Activated CD4-positive, alpha-beta memory T cell treated with anti-CD3 and anti-CD28 coated beads, Interleukin-2, amount 10 ng/mL, durations not matched to agents 7 days and 5 days (primary cell): ENCODE measurements around the gene ANXA3. TPM values are rescaled to one million over a fixed set of nuclear protein-coding genes. Genes with fewer than 3 reads are reported as not detected.
"Not testable (repeated sequence)": the region's sequence is repeated elsewhere in the genome, so short reads cannot be mapped to it uniquely, and the experiment has no call there.

Experiments used
- CTCF ChIA-PET: fragments of 350-600 bp; sonication (Branson Sonifier 250); formaldehyde crosslinking; loops from one replicate; lab custom pipeline; 2021; ENCODE audit warnings: antibody characterized with exemption, inconsistent platforms; lab: Charles Lee
- POLR2A ChIA-PET: fragments of 350-600 bp; sonication (Branson Sonifier 250); formaldehyde crosslinking; loops from one replicate; lab custom pipeline; 2021; ENCODE audit warnings: antibody characterized with exemption; lab: Charles Lee
- DNase-seq: peaks from one replicate; pipeline ENCODE4 v3.0.0-alpha.2; 2020
- H3K27ac Mint-ChIP-seq: one replicate; pipeline ENCODE4 v1.8.0; 2021; ENCODE audit warnings: mild to moderate bottlenecking, mixed read lengths
- H3K27me3 Mint-ChIP-seq: one replicate; pipeline ENCODE4 v1.8.0; 2021; ENCODE audit warnings: mixed read lengths
- H3K36me3 Mint-ChIP-seq: one replicate; pipeline ENCODE4 v1.8.0; 2021; ENCODE audit warnings: low read depth, mixed read lengths
- H3K4me1 Mint-ChIP-seq: one replicate; pipeline ENCODE4 v1.8.0; 2021; ENCODE audit warnings: mixed read lengths
- H3K4me3 Mint-ChIP-seq: one replicate; pipeline ENCODE4 v1.8.0; 2021; ENCODE audit warnings: mild to moderate bottlenecking, mixed read lengths
- H3K9me3 Mint-ChIP-seq: one replicate; pipeline ENCODE4 v1.8.0; 2021; ENCODE audit warnings: mixed read lengths
- total RNA-seq, 2 experiments: library from RNA; stranded (reverse); gene quantifications; one replicate each; pipeline ENCODE4 v1.2.3, GENCODE V29; 2021

The ANXA3 gene
- total RNA-seq, 2 experiments from 2014 or later, result 0.38 TPM

DNA sequence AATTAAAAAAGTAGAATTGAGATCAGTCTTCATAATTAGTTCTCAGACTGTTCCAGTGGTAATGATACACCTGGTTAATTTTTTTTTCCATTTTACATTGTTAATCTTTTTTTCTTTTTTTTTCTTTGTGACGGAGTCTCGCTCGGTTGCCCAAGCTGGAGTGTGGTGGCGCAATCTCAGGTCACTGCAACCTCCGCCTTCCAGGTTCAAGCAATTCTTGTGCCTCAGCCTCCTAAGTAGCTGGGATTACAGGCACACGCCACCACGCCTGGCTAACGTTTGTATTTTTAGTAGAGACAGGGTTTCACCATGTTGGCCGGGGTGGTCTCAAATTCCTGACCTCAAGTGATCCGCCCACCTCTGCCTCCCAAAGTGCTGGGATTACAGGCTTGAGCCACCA is 46.9 kb downstream of the ANXA3 start:
- peaks cover 23% of the 10 kb centered on the region for H3K27me3 Mint-ChIP-seq
- H3K4me3 Mint-ChIP-seq, H3K27ac Mint-ChIP-seq, CTCF ChIA-PET, DNase-seq, H3K9me3 Mint-ChIP-seq, H3K4me1 Mint-ChIP-seq, POLR2A ChIA-PET, H3K36me3 Mint-ChIP-seq: not testable (repeated sequence)

DNA sequence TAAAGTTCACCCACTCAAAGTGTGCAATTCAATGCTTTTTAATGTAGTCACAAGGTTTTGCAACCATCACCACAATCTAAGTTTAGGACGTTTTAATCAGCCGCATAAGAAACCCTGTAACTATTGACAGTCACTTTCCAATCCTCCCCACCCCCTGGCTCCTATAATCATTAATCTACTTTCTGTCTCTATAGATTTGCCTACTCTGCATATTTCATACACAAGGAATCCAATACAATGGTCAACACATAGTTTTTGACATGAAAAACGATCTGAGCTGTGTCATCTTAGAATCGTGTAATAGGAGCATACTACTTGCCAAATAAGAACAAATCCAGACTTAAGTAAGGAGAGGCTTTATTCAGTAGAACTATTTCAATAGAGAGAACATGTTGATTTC is 47.6 kb downstream of the ANXA3 start:
- CTCF ChIA-PET, result interaction anchor here (0.7 kb wide), 1 partner anchor 46 kb away, joined by 3 read pairs; no protein-coding TSS in a partner anchor
- POLR2A ChIA-PET, result no interaction called here
- peaks cover 30% of the 10 kb centered on the region for H3K27me3 Mint-ChIP-seq
- DNase-seq, result no peak
- H3K9me3 Mint-ChIP-seq, result no peaks in the 10 kb centered on the region
- no peak overlapping the region for H3K27ac Mint-ChIP-seq
- no peak overlapping the region for H3K4me3 Mint-ChIP-seq
- no peaks in the 10 kb centered on the region for H3K4me1 Mint-ChIP-seq
- H3K36me3 Mint-ChIP-seq, result no peaks in the 10 kb centered on the region

DNA sequence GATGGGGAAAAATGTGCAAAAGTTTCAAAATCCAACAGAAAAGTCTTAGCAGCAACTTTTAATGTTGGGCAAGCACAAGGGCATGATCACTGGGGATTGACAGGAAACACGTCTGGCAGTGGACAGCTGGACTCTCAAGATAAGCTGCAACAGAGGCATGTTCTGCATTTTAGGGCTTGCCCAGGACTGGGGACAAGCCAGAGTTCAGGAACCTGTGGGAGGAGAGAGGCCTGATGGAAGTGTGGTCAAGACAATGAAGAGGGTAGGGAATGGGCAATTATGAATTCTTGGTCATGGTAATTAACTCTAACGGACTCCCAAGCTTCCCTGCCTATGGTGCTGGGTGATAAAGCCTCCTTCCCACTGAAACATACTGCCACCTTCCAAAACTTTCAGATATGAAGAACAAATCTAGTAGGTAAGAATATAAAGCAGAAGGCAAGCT is 48.4 kb downstream of the ANXA3 start:
- no peaks in the 10 kb centered on the region for H3K36me3 Mint-ChIP-seq
- CTCF ChIA-PET, result interaction anchor here (0.7 kb wide), 1 partner anchor 45 kb away, joined by 3 read pairs; no protein-coding TSS in a partner anchor
- no peaks in the 10 kb centered on the region for H3K9me3 Mint-ChIP-seq

DNA sequence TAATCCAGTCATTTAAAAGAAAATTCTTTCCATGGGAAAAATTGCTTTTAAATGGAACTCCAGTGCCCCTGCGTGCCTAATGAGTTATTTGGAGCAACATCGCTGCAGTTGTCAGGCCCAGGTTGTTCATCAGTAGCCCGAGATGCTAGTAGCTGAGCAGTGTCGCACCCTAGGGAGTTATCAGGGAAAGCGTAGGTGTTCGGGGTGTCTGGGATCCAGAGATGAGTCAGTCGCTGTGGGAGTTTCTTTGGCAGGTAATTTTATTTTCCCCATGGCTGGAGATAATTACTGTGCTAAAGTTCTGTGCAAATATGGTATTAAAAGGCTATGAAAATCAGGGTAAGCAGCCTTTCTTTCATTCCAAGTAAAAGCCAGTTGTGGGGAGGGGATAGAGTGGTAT is 49.4 kb downstream of the ANXA3 start:
- CTCF ChIA-PET, result no interaction called here
- Mint-ChIP-seq H3K9me3 (no peaks in the 10 kb centered on the region), H3K36me3 (no peaks in the 10 kb centered on the region), H3K4me3 (no peak overlapping the region), H3K27me3 (peaks cover 23% of the 10 kb centered on the region), H3K4me1 (no peaks in the 10 kb centered on the region), H3K27ac (no peak overlapping the region)
- POLR2A ChIA-PET, result no interaction called here
- no peak for DNase-seq

More for the DNA sequence above, 48.4 kb downstream of the ANXA3 start:
- POLR2A ChIA-PET, result no interaction called here
- Mint-ChIP-seq H3K27ac (no peak overlapping the region), H3K27me3 (peaks cover 28% of the 10 kb centered on the region), H3K4me1 (no peaks in the 10 kb centered on the region), H3K4me3 (no peak overlapping the region)
- no peak for DNase-seq

DNA sequence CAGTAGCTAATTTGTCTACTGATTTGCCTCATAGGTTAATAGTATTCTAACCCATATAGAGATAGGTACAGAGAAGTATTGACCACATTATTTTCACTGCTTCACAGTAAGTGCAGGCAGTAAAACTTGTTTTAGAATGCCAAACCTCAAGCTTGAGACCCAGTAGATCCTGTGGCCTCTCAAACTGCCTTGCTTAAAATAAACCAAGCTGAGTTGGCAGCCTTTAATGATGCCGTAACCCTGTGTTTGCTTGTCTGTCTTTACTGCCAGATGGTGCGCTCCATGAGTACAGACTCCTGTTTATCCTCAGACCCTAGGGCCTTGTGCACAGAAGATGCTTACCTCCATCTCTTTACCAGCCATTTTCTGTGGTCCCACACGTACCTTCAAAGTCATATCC is 50.8 kb downstream of the ANXA3 start:
- H3K27me3 Mint-ChIP-seq, result peaks cover 27% of the 10 kb centered on the region

DNA sequence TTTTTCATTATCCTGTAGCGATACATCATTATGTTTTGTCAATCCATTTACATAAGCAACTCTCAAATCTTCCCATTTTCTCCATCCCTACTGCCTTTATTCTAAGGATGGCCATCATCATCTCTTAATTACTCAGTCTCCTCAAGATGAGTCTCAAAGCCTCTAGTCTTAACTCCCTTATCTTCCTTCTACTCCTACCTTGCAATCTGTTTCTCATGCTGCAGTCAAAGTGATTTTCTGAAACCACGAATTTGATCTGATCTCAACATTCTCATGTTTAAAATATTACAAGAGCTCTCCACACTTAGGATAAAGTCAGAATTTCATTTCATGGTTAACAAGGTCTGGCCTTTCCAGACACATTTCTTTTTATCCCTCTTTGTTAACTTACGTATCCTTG is 51.8 kb downstream of the ANXA3 start:
- Mint-ChIP-seq H3K27ac (no peak overlapping the region), H3K4me1 (no peaks in the 10 kb centered on the region), H3K4me3 (no peak overlapping the region), H3K36me3 (no peaks in the 10 kb centered on the region), H3K27me3 (peaks cover 33% of the 10 kb centered on the region), H3K9me3 (no peaks in the 10 kb centered on the region)
- CTCF ChIA-PET, result no interaction called here
- no peak for DNase-seq
- POLR2A ChIA-PET, result no interaction called here

More for the DNA sequence above, 50.8 kb downstream of the ANXA3 start:
- no peak for DNase-seq
- CTCF ChIA-PET, result no interaction called here
- no peaks in the 10 kb centered on the region for H3K36me3 Mint-ChIP-seq
- no peak overlapping the region for H3K4me3 Mint-ChIP-seq
- POLR2A ChIA-PET, result no interaction called here
- H3K9me3 Mint-ChIP-seq, result no peaks in the 10 kb centered on the region
- no peak overlapping the region for H3K27ac Mint-ChIP-seq
- H3K4me1 Mint-ChIP-seq, result no peaks in the 10 kb centered on the region

DNA sequence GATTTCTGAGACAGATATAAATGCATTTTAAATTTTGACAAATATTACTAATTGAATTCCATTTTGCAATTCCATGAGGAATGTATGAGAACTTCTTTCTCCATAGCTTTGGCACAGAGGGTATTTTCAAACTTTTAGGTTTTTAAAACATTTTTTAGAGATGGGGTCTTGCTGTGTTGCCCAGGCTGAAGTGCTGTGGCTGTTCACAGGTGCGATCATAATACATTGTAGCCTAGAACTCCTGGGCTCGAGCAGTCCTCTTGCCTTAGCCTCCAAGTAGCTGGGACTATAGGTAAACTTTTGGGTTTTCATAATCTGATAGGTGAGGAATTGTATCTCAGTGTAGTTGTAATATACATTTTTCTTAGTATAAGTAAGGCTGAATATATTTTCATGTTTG is 53.4 kb downstream of the ANXA3 start:
- Mint-ChIP-seq H3K4me3 (no peak overlapping the region), H3K9me3 (no peaks in the 10 kb centered on the region), H3K36me3 (no peaks in the 10 kb centered on the region), H3K4me1 (no peaks in the 10 kb centered on the region), H3K27me3 (peaks cover 34% of the 10 kb centered on the region), H3K27ac (no peak overlapping the region)
- DNase-seq, result no peak
- CTCF ChIA-PET, result no interaction called here
- POLR2A ChIA-PET, result no interaction called here

DNA sequence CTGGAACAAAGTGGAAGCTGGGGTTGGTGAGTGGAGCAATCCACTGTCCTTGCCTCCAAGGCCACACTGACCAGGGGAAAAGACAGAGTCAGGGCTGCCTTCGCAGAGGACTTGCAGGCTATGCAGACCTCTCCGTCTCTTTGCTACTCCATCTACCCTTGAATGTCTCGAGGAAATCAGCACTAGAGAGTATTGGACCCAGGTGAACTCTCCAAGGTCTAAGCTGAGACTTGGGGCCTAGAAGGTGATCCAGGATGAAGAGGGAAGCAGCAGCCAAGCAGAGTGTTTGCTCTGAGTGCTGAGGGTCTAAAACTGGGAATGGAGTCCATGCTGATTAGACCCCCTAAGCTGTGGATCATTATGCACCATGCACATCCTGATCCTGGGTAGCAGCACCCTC is 54.5 kb downstream of the ANXA3 start:
- Mint-ChIP-seq H3K4me1 (peaks cover 8% of the 10 kb centered on the region), H3K4me3 (no peak overlapping the region), H3K9me3 (no peaks in the 10 kb centered on the region), H3K27me3 (peaks cover 30% of the 10 kb centered on the region), H3K27ac (no peak overlapping the region), H3K36me3 (no peaks in the 10 kb centered on the region)
- CTCF ChIA-PET, result interaction anchor here (1.0 kb wide), 1 partner anchor 333 kb away, joined by 3 read pairs; the partner anchor contains the start of gene PAQR3
- POLR2A ChIA-PET, result no interaction called here
- no peak for DNase-seq

DNA sequence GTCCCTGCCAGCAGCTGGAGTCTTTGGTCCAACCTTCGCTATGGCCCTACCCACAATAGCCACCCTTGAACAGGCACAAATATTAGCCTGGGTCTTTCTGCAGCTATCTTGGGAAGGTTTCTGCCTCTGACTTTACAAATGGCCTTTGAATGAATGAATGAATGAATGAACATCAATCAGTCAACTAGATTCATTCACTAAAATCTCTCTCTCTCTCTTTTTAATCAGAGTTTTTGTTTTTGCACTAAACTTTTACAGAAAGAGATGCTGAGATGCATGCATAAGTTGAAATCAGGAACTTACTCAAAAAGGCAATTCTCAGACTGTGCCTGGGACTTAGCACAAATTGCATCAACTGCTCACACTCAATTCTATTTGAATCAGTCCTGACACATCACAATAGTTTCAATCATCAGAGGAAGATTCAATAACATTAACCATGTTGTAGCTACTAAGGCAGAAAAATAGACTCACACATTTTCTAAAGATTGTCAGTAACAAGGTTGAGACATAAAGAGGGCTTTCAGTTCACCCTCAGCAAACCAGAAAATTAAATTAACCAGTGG is 55.0 kb downstream of the ANXA3 start:
- Mint-ChIP-seq H3K9me3 (no peaks in the 10 kb centered on the region), H3K36me3 (no peaks in the 10 kb centered on the region), H3K4me3 (no peak overlapping the region), H3K27me3 (peaks cover 29% of the 10 kb centered on the region), H3K4me1 (peaks cover 10% of the 10 kb centered on the region), H3K27ac (no peak overlapping the region)
- ChIA-PET POLR2A (no interaction called here), CTCF (interaction anchor here (1.0 kb wide), 1 partner anchor 332 kb away, joined by 3 read pairs; the partner anchor contains the start of gene PAQR3)
- DNase-seq, result no peak

DNA sequence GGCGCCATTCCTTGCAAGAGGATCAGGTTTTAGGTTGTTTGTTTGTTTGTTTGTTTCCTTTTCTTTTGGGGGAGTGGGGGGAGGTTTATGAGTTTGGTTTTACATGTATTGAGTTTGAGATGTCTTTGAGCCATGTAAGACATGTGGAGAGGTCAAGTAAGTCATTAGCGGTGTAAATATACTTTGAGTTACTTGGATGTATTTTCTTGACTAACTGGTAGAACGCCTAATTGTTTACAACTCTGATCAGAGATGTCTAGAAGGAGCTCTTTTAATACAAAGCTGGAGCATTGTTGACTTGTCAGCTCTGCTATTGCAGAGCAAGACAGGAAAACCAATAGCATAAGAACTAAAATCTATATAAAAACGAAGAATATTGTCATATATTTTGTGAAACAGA is 57.1 kb downstream of the ANXA3 start:
- Mint-ChIP-seq H3K36me3 (no peaks in the 10 kb centered on the region), H3K27ac (no peak overlapping the region), H3K4me1 (peaks cover 20% of the 10 kb centered on the region), H3K27me3 (peaks cover 17% of the 10 kb centered on the region), H3K9me3 (no peaks in the 10 kb centered on the region), H3K4me3 (no peak overlapping the region)
- ChIA-PET CTCF (interaction anchor here (0.6 kb wide), 1 partner anchor 865 kb away, joined by 3 read pairs; no protein-coding TSS in a partner anchor), POLR2A (no interaction called here)
- no peak for DNase-seq

DNA sequence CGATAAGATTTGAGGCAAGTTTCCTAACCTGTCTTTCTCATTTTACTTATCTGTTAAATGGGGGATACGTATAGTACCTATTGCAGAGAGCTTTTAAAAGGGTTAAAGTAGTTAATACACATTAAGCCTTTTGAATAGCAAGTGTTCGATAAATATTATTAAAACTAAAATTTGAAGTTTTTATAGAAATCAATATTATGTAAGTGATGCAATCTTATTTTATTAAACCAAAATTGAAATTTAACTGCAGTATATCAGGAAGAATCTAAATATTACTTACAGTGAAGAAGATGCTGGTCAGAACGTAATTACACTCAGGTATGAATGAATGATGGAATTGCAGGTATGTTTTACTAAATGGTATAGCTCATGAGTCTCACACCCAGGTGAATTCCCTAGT is 58.0 kb downstream of the ANXA3 start:
- no peak overlapping the region for H3K27ac Mint-ChIP-seq
- POLR2A ChIA-PET, result interaction anchor here (1.2 kb wide), 1 partner anchor 167 kb away, joined by 5 read pairs; no protein-coding TSS in a partner anchor
- CTCF ChIA-PET, result no interaction called here
- H3K9me3 Mint-ChIP-seq, result no peaks in the 10 kb centered on the region
- H3K36me3 Mint-ChIP-seq, result no peaks in the 10 kb centered on the region
- H3K4me3 Mint-ChIP-seq, result no peak overlapping the region
- DNase-seq, result no peak
- peaks cover 26% of the 10 kb centered on the region for H3K4me1 Mint-ChIP-seq
- H3K27me3 Mint-ChIP-seq, result peaks cover 12% of the 10 kb centered on the region

DNA sequence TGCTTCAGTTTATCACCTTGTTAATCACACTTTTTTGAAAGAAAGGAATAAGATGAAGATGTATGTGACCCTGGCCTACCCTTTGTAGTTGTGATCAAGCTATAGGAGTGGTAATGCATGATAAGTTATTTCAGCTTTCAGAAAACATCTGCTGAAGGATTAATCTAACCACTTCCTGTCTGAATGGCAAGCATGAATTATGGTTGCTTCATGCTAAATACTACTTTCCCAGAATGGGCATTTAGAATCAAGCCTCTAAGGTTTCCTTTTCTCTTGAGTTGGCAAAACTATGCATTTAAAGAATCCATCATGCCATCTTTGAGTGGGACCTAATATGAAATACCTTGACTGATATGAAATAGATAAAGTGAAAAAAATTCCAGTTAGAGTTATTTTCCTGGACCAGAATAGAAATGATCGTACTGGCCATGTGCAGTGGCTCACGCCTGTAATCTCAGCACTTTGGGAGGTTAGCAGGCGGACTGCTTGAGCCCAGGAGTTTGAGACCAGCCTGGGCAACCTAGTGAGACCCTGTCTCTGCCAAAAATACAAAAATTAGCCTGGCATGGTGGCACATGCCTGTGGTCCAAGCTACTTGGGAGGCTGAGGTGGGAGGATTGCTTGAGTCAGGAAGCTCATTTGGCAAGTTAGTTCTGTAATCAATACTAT is 59.1 kb downstream of the ANXA3 start:
- H3K27ac Mint-ChIP-seq, result no peak overlapping the region
- no peak for DNase-seq
- POLR2A ChIA-PET, result interaction anchor here (1.2 kb wide), 1 partner anchor 166 kb away, joined by 5 read pairs; no protein-coding TSS in a partner anchor

DNA sequence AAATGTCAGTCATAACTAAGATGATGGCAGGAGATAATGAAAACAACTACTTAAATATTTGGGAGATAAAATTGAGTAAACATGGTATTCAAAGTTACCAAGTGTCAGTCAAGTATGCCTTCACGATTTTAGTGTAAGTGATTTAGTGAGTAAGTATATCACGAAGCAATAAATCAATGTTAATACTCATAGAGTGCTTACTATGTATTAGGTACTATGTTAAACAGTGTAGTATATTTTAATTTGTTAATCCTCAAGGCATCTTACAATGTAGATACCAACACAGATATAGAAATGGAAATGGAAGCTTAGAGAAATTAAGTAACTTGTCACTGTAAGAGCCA is 59.6 kb downstream of the ANXA3 start:
- no peak overlapping the region for H3K4me3 Mint-ChIP-seq
- H3K9me3 Mint-ChIP-seq, result no peaks in the 10 kb centered on the region
- peaks cover 12% of the 10 kb centered on the region for H3K27me3 Mint-ChIP-seq
- CTCF ChIA-PET, result interaction anchor here (1.0 to 4.4 kb wide), 2 partner anchors 252 to 258 kb away, joined by 3 to 20 read pairs; no protein-coding TSS in a partner anchor
- DNase-seq, result no peak
- peaks cover 26% of the 10 kb centered on the region for H3K4me1 Mint-ChIP-seq
- POLR2A ChIA-PET, result no interaction called here
- H3K36me3 Mint-ChIP-seq, result no peaks in the 10 kb centered on the region
- H3K27ac Mint-ChIP-seq, result no peak overlapping the region

More for the DNA sequence above, 59.1 kb downstream of the ANXA3 start:
- Mint-ChIP-seq H3K27me3 (peaks cover 12% of the 10 kb centered on the region), H3K9me3 (no peaks in the 10 kb centered on the region), H3K4me1 (peaks cover 26% of the 10 kb centered on the region), H3K36me3 (no peaks in the 10 kb centered on the region), H3K4me3 (no peak overlapping the region)
- CTCF ChIA-PET, result interaction anchor here (4.4 kb wide), 1 partner anchor 253 kb away, joined by 20 read pairs; no protein-coding TSS in a partner anchor
